Measurements from ENCODE around the gene PHF3.
"Not testable (repeated sequence)": the region's sequence is repeated elsewhere in the genome, so short reads cannot be mapped to it uniquely, and the experiment has no call there.

PHF3 gene

GRCh38 chr6:63731930-63732329, 96.3 kb downstream of the PHF3 start:
- TF ChIP-seq CTCF (conservative IDR thresholded peaks at IDR 0.05) (no peak), ZFX (IDR thresholded peaks at IDR 0.05) (no peak)
- no peak overlapping the region for H3K27ac ChIP-seq

GRCh38 chr6:63732336-63732735, 96.7 kb downstream of the PHF3 start:
- TF ChIP-seq CTCF (conservative IDR thresholded peaks at IDR 0.05) (no peak), ZFX (IDR thresholded peaks at IDR 0.05) (no peak)
- no peak overlapping the region for H3K27ac ChIP-seq

DNA sequence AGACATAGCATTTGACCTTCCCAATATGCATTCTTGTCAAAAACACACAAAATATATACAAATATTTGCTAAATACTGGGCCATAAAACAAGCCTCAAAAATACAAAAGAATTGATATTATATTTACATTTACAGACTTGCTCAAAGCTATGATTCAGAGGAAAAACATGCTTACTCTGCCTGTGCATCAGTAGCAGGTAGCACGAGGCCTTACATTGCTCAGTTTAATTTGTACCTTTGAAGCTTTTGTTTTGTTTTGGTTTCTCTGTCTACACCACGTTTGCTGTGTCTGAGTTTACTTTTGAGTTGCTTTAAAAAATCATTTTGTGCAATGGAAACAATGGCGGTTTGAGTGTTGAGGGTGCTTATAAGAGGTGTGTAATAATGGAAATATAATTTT, 99.3 kb downstream of the PHF3 start:
- TF ChIP-seq CTCF (conservative IDR thresholded peaks at IDR 0.05): no peak
- no peak for TF ChIP-seq ZFX (IDR thresholded peaks at IDR 0.05)
- no peak overlapping the region for H3K27ac ChIP-seq

DNA sequence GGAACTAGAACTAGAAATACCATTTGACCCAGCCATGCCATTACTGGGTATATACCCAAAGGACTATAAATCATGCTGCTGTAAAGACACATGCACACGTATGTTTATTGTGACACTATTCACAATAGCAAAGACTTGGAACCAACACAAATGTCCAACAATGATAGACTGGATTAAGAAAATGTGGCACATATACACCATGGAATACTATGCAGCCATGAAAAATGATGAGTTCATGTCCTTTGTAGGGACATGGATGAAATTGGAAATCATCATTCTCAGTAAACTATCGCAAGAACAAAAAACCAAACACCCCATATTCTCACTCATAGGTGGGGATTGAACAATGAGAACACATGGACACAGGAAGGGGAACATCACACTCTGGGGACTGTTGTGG, 102.6 kb downstream of the PHF3 start:
- not testable (repeated sequence) for H3K27ac ChIP-seq

DNA sequence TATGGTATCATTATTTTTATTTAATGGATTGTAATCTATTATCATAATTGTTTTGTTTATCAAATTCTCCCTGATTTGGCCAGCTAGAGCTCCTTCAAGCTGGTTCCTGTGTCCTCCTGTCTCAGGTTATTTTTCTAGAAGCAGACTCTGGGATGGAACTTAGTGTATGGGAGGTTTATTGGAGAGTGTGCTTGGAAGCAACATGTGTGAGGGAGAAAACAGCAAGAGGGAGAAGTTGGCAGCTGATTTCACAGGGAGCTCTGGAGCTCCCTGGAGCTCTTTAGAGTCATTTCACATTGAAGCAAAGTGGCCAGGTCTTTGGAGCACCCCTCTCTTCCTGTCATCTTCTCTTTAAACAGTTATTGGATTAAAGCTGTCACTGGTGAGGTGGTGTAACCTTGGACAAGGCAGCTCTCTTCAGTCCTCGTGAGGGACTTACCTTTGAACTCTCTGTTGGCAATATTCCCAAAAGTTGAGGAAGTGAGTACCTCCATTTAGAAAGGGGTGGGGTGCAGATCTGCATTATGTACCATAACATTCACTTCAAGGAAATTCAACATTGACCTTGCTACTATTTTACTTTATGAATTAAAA, 103.6 kb downstream of the PHF3 start:
- no peak for TF ChIP-seq ZFX (IDR thresholded peaks at IDR 0.05)
- TF ChIP-seq CTCF (conservative IDR thresholded peaks at IDR 0.05): no peak
- H3K27ac ChIP-seq: no peak overlapping the region

DNA sequence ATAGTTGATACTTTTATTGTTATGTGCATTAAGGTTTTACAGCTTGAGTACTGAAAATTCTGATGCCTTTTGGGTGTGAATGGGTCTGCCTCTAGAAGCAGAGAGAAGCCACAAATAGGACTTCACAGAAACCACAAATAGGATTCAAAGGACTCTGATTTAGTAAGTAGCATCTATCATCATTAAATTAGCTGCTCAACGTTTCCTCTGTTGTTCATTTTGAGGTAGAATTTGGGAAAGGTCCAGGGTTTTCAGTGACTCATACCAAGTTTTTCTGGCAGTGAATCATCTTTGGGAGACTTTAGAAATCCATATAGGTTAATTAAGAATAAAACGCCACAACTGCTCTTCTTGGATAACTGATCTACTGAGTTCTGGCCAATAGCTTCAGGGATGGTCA, 105.1 kb downstream of the PHF3 start:
- no peak for TF ChIP-seq ZFX (IDR thresholded peaks at IDR 0.05)
- TF ChIP-seq CTCF (conservative IDR thresholded peaks at IDR 0.05): no peak

DNA sequence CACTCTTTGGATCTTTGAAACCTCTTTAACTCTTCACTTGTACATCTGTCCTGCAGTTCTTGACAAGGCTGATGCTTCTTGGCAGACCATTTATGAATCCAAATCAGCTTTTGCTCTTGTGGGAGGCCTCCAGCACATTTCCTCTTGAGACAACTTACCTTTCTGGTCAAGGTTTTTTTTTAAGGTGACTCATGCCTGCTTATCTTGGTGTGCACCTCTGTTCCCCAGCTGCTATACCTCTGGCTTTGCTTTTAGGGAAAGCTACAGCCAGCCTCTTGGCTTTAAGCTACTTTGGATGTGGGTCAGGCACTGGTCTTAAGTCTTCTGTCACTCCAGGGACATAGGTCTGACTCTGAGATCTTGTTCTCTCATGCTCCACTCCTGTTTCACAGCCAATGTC, 106.5 kb downstream of the PHF3 start:
- H3K27ac ChIP-seq: no peak overlapping the region
- TF ChIP-seq CTCF (conservative IDR thresholded peaks at IDR 0.05) (no peak), ZFX (IDR thresholded peaks at IDR 0.05) (no peak)

More for the DNA sequence above, 105.1 kb downstream of the PHF3 start:
- H3K27ac ChIP-seq: no peak overlapping the region

- no peak for TF ChIP-seq ZFX (IDR thresholded peaks at IDR 0.05)
- no peak for TF ChIP-seq CTCF (conservative IDR thresholded peaks at IDR 0.05)
These were observed 108.1 kb downstream of the PHF3 start for GRCh38 chr6:63743691-63744090.

More at GRCh38 chr6:63743691-63744090, 108.1 kb downstream of the PHF3 start:
- H3K27ac ChIP-seq: no peak overlapping the region

Measured in C4-2B (cell line).